HEK293 (cell line): Measurements from ENCODE around the gene YPEL4.

Source experiments
- EGR2 ChIP-seq: fragments of 450-650 bp; formaldehyde crosslinking; IDR thresholded peaks from 2 replicates; pipeline ENCODE4 v1.5.1; 2016; ENCODE audit warnings: low read depth, missing biosample characterization, missing genetic modification characterization
- HOXA7 ChIP-seq: sonication (generic); formaldehyde crosslinking; IDR thresholded peaks from 2 replicates; pipeline ENCODE4 v1.8.1; 2022; ENCODE audit warnings: missing genetic modification reagents, borderline replicate concordance
- IKZF3 ChIP-seq: fragments of 450-650 bp; IDR thresholded peaks from 2 replicates; pipeline ENCODE4 v1.5.0; 2018; ENCODE audit warnings: missing biosample characterization, mild to moderate bottlenecking, missing genetic modification characterization, moderate library complexity
- KLF10 ChIP-seq: fragments of 450-650 bp; IDR thresholded peaks from 2 replicates; pipeline ENCODE4 v1.5.1; 2018; ENCODE audit warnings: missing biosample characterization, mild to moderate bottlenecking, missing genetic modification characterization
- KLF8 ChIP-seq: fragments of 450-650 bp; formaldehyde crosslinking; IDR thresholded peaks from 2 replicates; pipeline ENCODE4 v1.5.1; 2016; ENCODE audit warnings: missing biosample characterization, missing genetic modification characterization
- OSR2 ChIP-seq: fragments of 450-650 bp; formaldehyde crosslinking; IDR thresholded peaks from 2 replicates; pipeline ENCODE4 v1.5.1; 2016; ENCODE audit warnings: missing biosample characterization, missing genetic modification characterization
- PBX3 ChIP-seq: sonication (generic); formaldehyde crosslinking; IDR thresholded peaks from 2 replicates; pipeline ENCODE4 v1.8.1; 2022; ENCODE audit warnings: mild to moderate bottlenecking, moderate library complexity, missing genetic modification reagents
- SCRT1 ChIP-seq: fragments of 450-650 bp; formaldehyde crosslinking; IDR thresholded peaks from 2 replicates; pipeline ENCODE4 v1.5.1; 2016; ENCODE audit warnings: missing biosample characterization, missing genetic modification characterization, borderline replicate concordance
- SP2 ChIP-seq: fragments of 450-650 bp; formaldehyde crosslinking; IDR thresholded peaks from 2 replicates; pipeline ENCODE4 v1.5.1; 2016; ENCODE audit warnings: missing biosample characterization, missing genetic modification characterization
- SP7 ChIP-seq: fragments of 450-650 bp; formaldehyde crosslinking; IDR thresholded peaks from 2 replicates; pipeline ENCODE4 v1.5.1; 2016; ENCODE audit warnings: missing biosample characterization, missing genetic modification characterization
- TRIM28 ChIP-seq: IDR thresholded peaks from 2 replicates; pipeline ENCODE4 v1.6.1; 2011; ENCODE audit warnings: low read length, control low read depth, borderline replicate concordance
- WT1 ChIP-seq: fragments of 450-650 bp; formaldehyde crosslinking; IDR thresholded peaks from 2 replicates; pipeline ENCODE4 v1.5.1; 2016; ENCODE audit warnings: missing biosample characterization, missing genetic modification characterization
- YY2 ChIP-seq: fragments of 450-650 bp; formaldehyde crosslinking; IDR thresholded peaks from 2 replicates; pipeline ENCODE4 v1.5.1; 2016; ENCODE audit warnings: missing biosample characterization, missing genetic modification characterization
- ZBTB17 ChIP-seq: fragments of 450-650 bp; formaldehyde crosslinking; IDR thresholded peaks from 2 replicates; pipeline ENCODE4 v1.5.1; 2016; ENCODE audit warnings: missing biosample characterization, missing genetic modification characterization
- ZFP37 ChIP-seq: fragments of 450-650 bp; formaldehyde crosslinking; IDR thresholded peaks from 2 replicates; pipeline ENCODE4 v1.5.1; 2016; ENCODE audit warnings: missing biosample characterization, missing genetic modification characterization
- ZNF16 ChIP-seq: fragments of 450-650 bp; formaldehyde crosslinking; IDR thresholded peaks from 2 replicates; pipeline ENCODE4 v1.5.1; 2016; ENCODE audit warnings: low read depth, missing biosample characterization, missing genetic modification characterization
- ZNF423 ChIP-seq: fragments of 450-650 bp; formaldehyde crosslinking; IDR thresholded peaks from 2 replicates; pipeline ENCODE4 v1.5.1; 2016; ENCODE audit warnings: missing biosample characterization, missing genetic modification characterization
- ZNF555 ChIP-seq: fragments of 450-650 bp; formaldehyde crosslinking; conservative IDR thresholded peaks from 2 replicates; pipeline ENCODE4 v1.5.1; 2017; ENCODE audit warnings: missing biosample characterization, mild to moderate bottlenecking, missing genetic modification characterization, inconsistent platforms
- ZNF561 ChIP-seq: fragments of 450-650 bp; IDR thresholded peaks from 2 replicates; pipeline ENCODE4 v1.5.1; 2018; ENCODE audit warnings: missing biosample characterization, missing genetic modification characterization, borderline replicate concordance
- ZNF580 ChIP-seq: fragments of 450-650 bp; formaldehyde crosslinking; IDR thresholded peaks from 2 replicates; pipeline ENCODE4 v1.5.1; 2016; ENCODE audit warnings: missing biosample characterization, missing genetic modification characterization
- ZNF600 ChIP-seq: fragments of 450-650 bp; formaldehyde crosslinking; IDR thresholded peaks from 2 replicates; pipeline ENCODE4 v1.5.1; 2016; ENCODE audit warnings: missing biosample characterization, missing genetic modification characterization
- ZNF626 ChIP-seq: fragments of 450-650 bp; sonication (Bioruptor Pico); formaldehyde crosslinking; IDR thresholded peaks from 2 replicates; pipeline ENCODE4 v1.5.1; 2018; ENCODE audit warnings: missing biosample characterization, missing genetic modification characterization, inconsistent platforms
- ZNF629 ChIP-seq: fragments of 450-650 bp; formaldehyde crosslinking; IDR thresholded peaks from 2 replicates; pipeline ENCODE4 v1.5.1; 2017; ENCODE audit warnings: missing biosample characterization, missing genetic modification characterization
- ZNF776 ChIP-seq: fragments of 450-650 bp; formaldehyde crosslinking; IDR thresholded peaks from 2 replicates; pipeline ENCODE4 v1.5.0; 2017; ENCODE audit warnings: missing biosample characterization, missing genetic modification characterization, borderline replicate concordance
- ZSCAN16 ChIP-seq: fragments of 450-650 bp; formaldehyde crosslinking; IDR thresholded peaks from 2 replicates; pipeline ENCODE4 v1.5.1; 2016; ENCODE audit warnings: missing biosample characterization, missing genetic modification characterization
- ZSCAN23 ChIP-seq: fragments of 450-650 bp; formaldehyde crosslinking; IDR thresholded peaks from 2 replicates; pipeline ENCODE4 v1.5.1; 2016; ENCODE audit warnings: missing biosample characterization, missing genetic modification characterization
- TF ChIP-seq, protein P1 (sequence below): fragments of 450-650 bp; formaldehyde crosslinking; IDR thresholded peaks from 2 replicates; pipeline ENCODE4 v1.5.1; 2016; ENCODE audit warnings: missing biosample characterization, missing genetic modification characterization
- TF ChIP-seq, protein P2 (sequence below): fragments of 450-650 bp; formaldehyde crosslinking; IDR thresholded peaks from 2 replicates; pipeline ENCODE4 v1.5.1; 2016; ENCODE audit warnings: missing biosample characterization, missing genetic modification characterization
- TF ChIP-seq, protein P3 (sequence below): fragments of 450-650 bp; formaldehyde crosslinking; IDR thresholded peaks from 2 replicates; pipeline ENCODE4 v1.5.1; 2017; ENCODE audit warnings: missing biosample characterization, missing genetic modification characterization
- TF ChIP-seq, protein P4 (sequence below): fragments of 450-650 bp; formaldehyde crosslinking; IDR thresholded peaks from 2 replicates; pipeline ENCODE4 v1.5.1; 2016; ENCODE audit warnings: missing biosample characterization, missing genetic modification characterization

YPEL4 gene

GRCh38 chr11:57667117-57667735 lies 17.5 kb upstream of the YPEL4 start (continued):
- TF ChIP-seq ZNF561 (0 out of 2 replicates have a peak, but pooled peaks have one; percentile 28), ZNF776 (tag by site-specific recombination) (no peak), TRIM28 (0 out of 2 replicates have a peak, but pooled peaks have one; percentile 11), KLF8 (tag by site-specific recombination) (0 out of 2 replicates have a peak, but pooled peaks have one; percentile 56), ZNF555 (tag by site-specific recombination) (no peak), YY2 (tag by site-specific recombination) (no peak), ZNF626 (tag by site-specific recombination) (no peak), ZNF629 (peak; percentile 51), IKZF3 (no peak), ZNF600 (tag by site-specific recombination) (peak; percentile 78; the same call in 1 of the 2 replicates), SCRT1 (no peak), ZBTB17 (tag by site-specific recombination) (peak; percentile 85), ZSCAN16 (no peak), KLF10 (tag by site-specific recombination) (0 out of 2 replicates have a peak, but pooled peaks have one; percentile 35), PBX3 (CRISPR knock-in tag) (no peak), OSR2 (no peak), HOXA7 (CRISPR knock-in tag) (no peak), ZNF580 (peak; percentile 15; the same call in 1 of the 2 replicates), ZSCAN23 (0 out of 2 replicates have a peak, but pooled peaks have one; percentile 53), SP2 (tag by site-specific recombination) (0 out of 2 replicates have a peak, but pooled peaks have one; percentile 63), WT1 (tag by site-specific recombination) (0 out of 2 replicates have a peak, but pooled peaks have one; percentile 12), EGR2 (tag by site-specific recombination) (peak; percentile 12), ZFP37 (tag by site-specific recombination) (no peak), ZNF423 (tag by site-specific recombination) (no peak; the same call in 1 of the 2 replicates), SP7 (peak; percentile 61; the same call in 1 of the 2 replicates), ZNF16 (tag by site-specific recombination) (no peak)
- TF ChIP-seq, protein P1, sequence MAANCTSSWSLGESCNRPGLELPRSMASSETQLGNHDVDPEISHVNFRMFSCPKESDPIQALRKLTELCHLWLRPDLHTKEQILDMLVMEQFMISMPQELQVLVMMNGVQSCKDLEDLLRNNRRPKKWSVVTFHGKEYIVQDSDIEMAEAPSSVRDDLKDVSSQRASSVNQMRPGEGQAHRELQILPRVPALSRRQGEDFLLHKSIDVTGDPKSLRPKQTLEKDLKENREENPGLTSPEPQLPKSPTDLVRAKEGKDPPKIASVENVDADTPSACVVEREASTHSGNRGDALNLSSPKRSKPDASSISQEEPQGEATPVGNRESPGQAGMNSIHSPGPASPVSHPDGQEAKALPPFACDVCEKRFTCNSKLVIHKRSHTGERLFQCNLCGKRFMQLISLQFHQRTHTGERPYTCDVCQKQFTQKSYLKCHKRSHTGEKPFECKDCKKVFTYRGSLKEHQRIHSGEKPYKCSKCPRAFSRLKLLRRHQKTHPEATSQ (tag by site-specific recombination) = no peak
- TF ChIP-seq, protein P2, sequence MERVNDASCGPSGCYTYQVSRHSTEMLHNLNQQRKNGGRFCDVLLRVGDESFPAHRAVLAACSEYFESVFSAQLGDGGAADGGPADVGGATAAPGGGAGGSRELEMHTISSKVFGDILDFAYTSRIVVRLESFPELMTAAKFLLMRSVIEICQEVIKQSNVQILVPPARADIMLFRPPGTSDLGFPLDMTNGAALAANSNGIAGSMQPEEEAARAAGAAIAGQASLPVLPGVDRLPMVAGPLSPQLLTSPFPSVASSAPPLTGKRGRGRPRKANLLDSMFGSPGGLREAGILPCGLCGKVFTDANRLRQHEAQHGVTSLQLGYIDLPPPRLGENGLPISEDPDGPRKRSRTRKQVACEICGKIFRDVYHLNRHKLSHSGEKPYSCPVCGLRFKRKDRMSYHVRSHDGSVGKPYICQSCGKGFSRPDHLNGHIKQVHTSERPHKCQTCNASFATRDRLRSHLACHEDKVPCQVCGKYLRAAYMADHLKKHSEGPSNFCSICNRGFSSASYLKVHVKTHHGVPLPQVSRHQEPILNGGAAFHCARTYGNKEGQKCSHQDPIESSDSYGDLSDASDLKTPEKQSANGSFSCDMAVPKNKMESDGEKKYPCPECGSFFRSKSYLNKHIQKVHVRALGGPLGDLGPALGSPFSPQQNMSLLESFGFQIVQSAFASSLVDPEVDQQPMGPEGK (tag by site-specific recombination) = peak; percentile 32; the same call in 1 of the 2 replicates
- TF ChIP-seq, protein P3, sequence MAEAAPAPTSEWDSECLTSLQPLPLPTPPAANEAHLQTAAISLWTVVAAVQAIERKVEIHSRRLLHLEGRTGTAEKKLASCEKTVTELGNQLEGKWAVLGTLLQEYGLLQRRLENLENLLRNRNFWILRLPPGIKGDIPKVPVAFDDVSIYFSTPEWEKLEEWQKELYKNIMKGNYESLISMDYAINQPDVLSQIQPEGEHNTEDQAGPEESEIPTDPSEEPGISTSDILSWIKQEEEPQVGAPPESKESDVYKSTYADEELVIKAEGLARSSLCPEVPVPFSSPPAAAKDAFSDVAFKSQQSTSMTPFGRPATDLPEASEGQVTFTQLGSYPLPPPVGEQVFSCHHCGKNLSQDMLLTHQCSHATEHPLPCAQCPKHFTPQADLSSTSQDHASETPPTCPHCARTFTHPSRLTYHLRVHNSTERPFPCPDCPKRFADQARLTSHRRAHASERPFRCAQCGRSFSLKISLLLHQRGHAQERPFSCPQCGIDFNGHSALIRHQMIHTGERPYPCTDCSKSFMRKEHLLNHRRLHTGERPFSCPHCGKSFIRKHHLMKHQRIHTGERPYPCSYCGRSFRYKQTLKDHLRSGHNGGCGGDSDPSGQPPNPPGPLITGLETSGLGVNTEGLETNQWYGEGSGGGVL (tag by site-specific recombination) = no peak
- TF ChIP-seq, protein P4, sequence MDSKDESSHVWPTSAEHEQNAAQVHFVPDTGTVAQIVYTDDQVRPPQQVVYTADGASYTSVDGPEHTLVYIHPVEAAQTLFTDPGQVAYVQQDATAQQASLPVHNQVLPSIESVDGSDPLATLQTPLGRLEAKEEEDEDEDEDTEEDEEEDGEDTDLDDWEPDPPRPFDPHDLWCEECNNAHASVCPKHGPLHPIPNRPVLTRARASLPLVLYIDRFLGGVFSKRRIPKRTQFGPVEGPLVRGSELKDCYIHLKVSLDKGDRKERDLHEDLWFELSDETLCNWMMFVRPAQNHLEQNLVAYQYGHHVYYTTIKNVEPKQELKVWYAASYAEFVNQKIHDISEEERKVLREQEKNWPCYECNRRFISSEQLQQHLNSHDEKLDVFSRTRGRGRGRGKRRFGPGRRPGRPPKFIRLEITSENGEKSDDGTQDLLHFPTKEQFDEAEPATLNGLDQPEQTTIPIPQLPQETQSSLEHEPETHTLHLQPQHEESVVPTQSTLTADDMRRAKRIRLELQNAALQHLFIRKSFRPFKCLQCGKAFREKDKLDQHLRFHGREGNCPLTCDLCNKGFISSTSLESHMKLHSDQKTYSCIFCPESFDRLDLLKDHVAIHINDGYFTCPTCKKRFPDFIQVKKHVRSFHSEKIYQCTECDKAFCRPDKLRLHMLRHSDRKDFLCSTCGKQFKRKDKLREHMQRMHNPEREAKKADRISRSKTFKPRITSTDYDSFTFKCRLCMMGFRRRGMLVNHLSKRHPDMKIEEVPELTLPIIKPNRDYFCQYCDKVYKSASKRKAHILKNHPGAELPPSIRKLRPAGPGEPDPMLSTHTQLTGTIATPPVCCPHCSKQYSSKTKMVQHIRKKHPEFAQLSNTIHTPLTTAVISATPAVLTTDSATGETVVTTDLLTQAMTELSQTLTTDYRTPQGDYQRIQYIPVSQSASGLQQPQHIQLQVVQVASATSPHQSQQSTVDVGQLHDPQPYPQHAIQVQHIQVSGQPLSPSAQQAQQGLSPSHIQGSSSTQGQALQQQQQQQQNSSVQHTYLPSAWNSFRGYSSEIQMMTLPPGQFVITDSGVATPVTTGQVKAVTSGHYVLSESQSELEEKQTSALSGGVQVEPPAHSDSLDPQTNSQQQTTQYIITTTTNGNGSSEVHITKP (tag by site-specific recombination) = peak; percentile 99
